Measurements from ENCODE around the gene NUCB1. TPM values are rescaled to one million over a fixed set of nuclear protein-coding genes. Genes with fewer than 3 reads are reported as not detected.
A peak's percentile ranks its signal among the peaks of the same experiment; 100 is the strongest.
"Not testable (repeated sequence)": the region's sequence is repeated elsewhere in the genome, so short reads cannot be mapped to it uniquely, and the experiment has no call there.

Gene NUCB1
- total RNA-seq, 2 experiments from 2014 or later, result 102 to 114 TPM

DNA sequence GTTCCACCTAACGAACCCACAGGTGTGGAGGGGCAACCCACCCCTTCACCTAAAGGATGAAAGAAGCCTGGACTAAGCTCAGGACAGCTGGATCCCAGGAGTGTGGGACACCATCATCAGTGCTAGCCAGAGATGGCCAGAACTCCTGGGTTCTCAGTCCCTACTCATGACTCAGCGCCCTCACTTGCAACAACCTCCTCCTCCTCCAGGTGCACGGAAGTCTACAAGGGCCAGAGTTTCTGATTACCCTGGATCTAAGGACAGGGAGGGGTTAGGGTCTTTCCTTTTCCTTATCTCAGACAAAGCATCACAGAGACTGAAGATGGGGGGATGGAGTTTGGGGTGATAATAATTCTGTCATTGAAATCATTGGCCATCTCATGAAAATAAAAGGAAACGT lies 9.6 kb upstream of the NUCB1 start:
- no peak for DNase-seq
- Mint-ChIP-seq H3K27ac (no peak overlapping the region), H3K4me3 (no peak overlapping the region), H3K4me1 (ENCODE audit: low read depth) (peaks cover 5% of the 10 kb centered on the region), H3K9me3 (no peaks in the 10 kb centered on the region), H3K36me3 (ENCODE audit: low read depth) (no peaks in the 10 kb centered on the region), H3K27me3 (peaks cover 15% of the 10 kb centered on the region)
- CTCF ChIA-PET, result no interaction called here
- ATAC-seq, result no peak
- TF ChIP-seq, protein P1, sequence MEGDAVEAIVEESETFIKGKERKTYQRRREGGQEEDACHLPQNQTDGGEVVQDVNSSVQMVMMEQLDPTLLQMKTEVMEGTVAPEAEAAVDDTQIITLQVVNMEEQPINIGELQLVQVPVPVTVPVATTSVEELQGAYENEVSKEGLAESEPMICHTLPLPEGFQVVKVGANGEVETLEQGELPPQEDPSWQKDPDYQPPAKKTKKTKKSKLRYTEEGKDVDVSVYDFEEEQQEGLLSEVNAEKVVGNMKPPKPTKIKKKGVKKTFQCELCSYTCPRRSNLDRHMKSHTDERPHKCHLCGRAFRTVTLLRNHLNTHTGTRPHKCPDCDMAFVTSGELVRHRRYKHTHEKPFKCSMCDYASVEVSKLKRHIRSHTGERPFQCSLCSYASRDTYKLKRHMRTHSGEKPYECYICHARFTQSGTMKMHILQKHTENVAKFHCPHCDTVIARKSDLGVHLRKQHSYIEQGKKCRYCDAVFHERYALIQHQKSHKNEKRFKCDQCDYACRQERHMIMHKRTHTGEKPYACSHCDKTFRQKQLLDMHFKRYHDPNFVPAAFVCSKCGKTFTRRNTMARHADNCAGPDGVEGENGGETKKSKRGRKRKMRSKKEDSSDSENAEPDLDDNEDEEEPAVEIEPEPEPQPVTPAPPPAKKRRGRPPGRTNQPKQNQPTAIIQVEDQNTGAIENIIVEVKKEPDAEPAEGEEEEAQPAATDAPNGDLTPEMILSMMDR (IDR thresholded peaks at IDR 0.05), result no peak
- POLR2A ChIA-PET, result interaction anchor here (0.7 kb wide), 1 partner anchor 89 kb away, joined by 3 read pairs; no protein-coding TSS in a partner anchor
- intact Hi-C loops (cut with micrococcal nuclease), result no loop called here

DNA sequence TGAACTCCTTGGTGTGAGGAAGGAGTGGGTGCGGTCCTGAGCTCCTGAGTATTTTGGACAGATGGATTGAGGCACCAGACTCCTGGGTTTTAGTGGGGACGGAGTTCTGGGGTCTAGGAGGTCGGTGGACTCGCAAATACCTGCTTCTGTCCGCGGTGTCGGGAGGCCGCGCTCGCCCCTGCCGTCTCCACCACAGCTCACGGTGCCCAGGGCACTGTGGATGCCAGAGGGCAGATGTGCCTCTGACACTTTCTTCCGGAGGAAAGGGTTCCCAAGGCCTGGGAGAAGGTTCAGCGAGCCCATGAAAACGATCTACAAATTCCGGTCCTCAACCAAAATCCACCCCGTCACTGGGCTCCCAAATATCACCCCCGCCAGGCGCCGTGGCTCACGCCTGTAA lies 4.9 kb upstream of the NUCB1 start:
- H3K27me3 Mint-ChIP-seq, result peaks cover 20% of the 10 kb centered on the region
- POLR2A ChIA-PET, result interaction anchor here (0.5 to 1.8 kb wide), 5 partner anchors 15 to 79 kb away, joined by 3 to 8 read pairs (median 4); partner anchors contain the start of gene FTL
- H3K27ac Mint-ChIP-seq, result no peak overlapping the region
- H3K4me1 Mint-ChIP-seq (ENCODE audit: low read depth), result peaks cover 19% of the 10 kb centered on the region
- DNase-seq, result no peak
- intact Hi-C loops (cut with micrococcal nuclease), result no loop called here
- no peaks in the 10 kb centered on the region for H3K36me3 Mint-ChIP-seq (ENCODE audit: low read depth)
- CTCF ChIA-PET, result interaction anchor here (1.1 to 2.3 kb wide), 3 partner anchors 53 to 98 kb away, joined by 3 to 7 read pairs (median 6); partner anchors contain the start of genes GYS1 and RUVBL2
- TF ChIP-seq, protein P1 (IDR thresholded peaks at IDR 0.05), result no peak
- peak overlapping the region; percentile 59 for H3K4me3 Mint-ChIP-seq
- no peak for ATAC-seq
- no peaks in the 10 kb centered on the region for H3K9me3 Mint-ChIP-seq

DNA sequence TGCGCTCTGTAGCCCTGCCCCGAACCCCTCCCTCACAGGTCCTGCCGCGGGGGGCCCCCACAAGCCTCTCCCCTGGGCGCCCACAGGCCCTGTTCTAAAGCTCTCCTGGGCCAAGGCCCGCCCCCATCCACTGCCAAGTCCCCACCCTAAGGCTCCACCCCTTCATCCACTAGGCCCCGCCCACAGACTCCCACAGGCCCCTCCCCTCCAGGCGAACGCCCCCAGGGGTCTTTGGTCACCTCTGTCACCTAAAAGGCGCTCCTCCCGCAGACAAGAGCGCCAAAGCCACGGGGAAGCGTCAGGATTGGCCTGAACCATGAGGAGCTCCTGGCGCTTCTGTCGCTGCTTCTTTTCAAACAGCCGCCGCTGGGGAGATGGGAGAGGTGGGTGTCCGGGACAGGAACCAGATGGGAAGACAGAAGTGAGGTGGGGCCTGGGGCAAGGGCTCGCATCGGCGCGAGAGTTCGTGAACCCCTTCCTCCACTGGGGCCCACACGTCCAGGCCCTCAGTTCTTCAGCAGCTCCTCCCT lies 3.9 kb upstream of the NUCB1 start:
- no peaks in the 10 kb centered on the region for H3K9me3 Mint-ChIP-seq
- H3K27me3 Mint-ChIP-seq, result peaks cover 17% of the 10 kb centered on the region
- peaks cover 24% of the 10 kb centered on the region for H3K4me1 Mint-ChIP-seq (ENCODE audit: low read depth)
- TF ChIP-seq, protein P1 (IDR thresholded peaks at IDR 0.05), result no peak
- ChIA-PET CTCF (interaction anchor here (1.2 to 2.3 kb wide), 3 partner anchors 20 to 97 kb away, joined by 4 to 7 read pairs (median 6); partner anchors contain the start of genes GYS1 and RUVBL2), POLR2A (interaction anchor here (1.0 to 2.1 kb wide), 5 partner anchors 15 to 70 kb away, joined by 3 to 10 read pairs (median 4); partner anchors contain the start of gene FTL)
- H3K4me3 Mint-ChIP-seq, result peak overlapping the region; percentile 59
- H3K27ac Mint-ChIP-seq, result peak overlapping the region; percentile 34
- intact Hi-C loops (cut with micrococcal nuclease), result no loop called here
- peaks cover 6% of the 10 kb centered on the region for H3K36me3 Mint-ChIP-seq (ENCODE audit: low read depth)
- ATAC-seq, result peak; percentile 68
- peak; percentile 86 for DNase-seq

DNA sequence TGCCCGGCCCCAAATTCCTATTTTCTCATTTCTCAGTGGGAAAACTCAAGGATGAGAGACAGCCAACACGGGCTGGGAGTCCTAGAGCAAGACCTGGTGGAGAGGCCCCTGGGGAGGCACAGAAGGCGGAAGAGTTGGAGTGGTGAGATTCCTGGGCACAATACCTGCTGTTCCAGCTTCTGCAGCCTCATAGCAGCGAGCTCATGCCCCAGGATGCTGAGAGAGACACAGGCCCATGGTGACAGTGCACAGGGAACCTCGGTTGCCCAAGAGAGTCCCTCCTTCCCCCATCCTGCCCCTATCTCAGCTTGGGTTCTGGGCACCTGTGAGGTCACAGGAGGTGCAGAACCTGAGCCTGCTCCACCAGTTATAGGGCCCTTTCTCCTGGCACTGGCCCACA lies 2.9 kb upstream of the NUCB1 start:
- Mint-ChIP-seq H3K27me3 (peaks cover 13% of the 10 kb centered on the region), H3K9me3 (no peaks in the 10 kb centered on the region), H3K36me3 (ENCODE audit: low read depth) (peaks cover 12% of the 10 kb centered on the region), H3K4me1 (ENCODE audit: low read depth) (peaks cover 29% of the 10 kb centered on the region), H3K27ac (no peak overlapping the region), H3K4me3 (no peak overlapping the region)
- intact Hi-C loops (cut with micrococcal nuclease), result no loop called here
- ChIA-PET CTCF (interaction anchor here (1.4 to 2.1 kb wide), 2 partner anchors 96 kb away, joined by 5 to 6 read pairs; partner anchors contain the start of genes GYS1 and RUVBL2), POLR2A (interaction anchor here (1.2 to 2.1 kb wide), 3 partner anchors 16 to 69 kb away, joined by 3 to 10 read pairs (median 8); partner anchors contain the start of gene FTL)
- no peak for DNase-seq
- no peak for ATAC-seq
- TF ChIP-seq, protein P1 (IDR thresholded peaks at IDR 0.05), result no peak

DNA sequence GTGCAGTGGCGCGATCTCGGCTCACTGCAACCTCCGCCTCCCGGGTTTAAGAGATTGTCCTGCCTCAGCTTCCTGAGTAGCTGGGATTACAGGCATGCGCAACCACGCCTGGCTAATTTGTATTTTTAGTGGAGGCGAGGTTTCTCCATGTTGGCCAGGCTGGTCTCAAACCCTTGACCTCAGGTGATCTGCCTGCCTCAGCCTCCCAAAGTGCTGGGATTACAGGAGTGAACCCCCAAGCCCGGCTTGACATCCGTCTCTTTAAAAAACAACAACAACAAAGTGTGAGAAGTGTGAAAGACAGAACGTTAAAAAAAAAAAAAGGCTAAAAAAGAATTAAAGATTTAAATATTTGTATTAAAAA lies 744 bp upstream of the NUCB1 start:
- Mint-ChIP-seq H3K27me3 (peaks cover 11% of the 10 kb centered on the region), H3K27ac (peak overlapping the region; percentile 96), H3K36me3 (ENCODE audit: low read depth) (peaks cover 19% of the 10 kb centered on the region), H3K4me3 (peak overlapping the region; percentile 57), H3K4me1 (ENCODE audit: low read depth) (peaks cover 33% of the 10 kb centered on the region)
- H3K9me3 Mint-ChIP-seq; ATAC-seq; intact Hi-C loops (cut with micrococcal nuclease); DNase-seq: not testable (repeated sequence)
- ChIA-PET CTCF (interaction anchor here (0.7 to 1.4 kb wide), 6 partner anchors 12 to 153 kb away, joined by 3 to 5 read pairs (median 3); partner anchors contain the start of gene IZUMO1), POLR2A (interaction anchor here (0.6 to 2.5 kb wide), 4 partner anchors 24 to 71 kb away, joined by 3 to 27 read pairs (median 6); partner anchors contain the start of gene FTL)
